HG02938 (cell line): Measurements from ENCODE around the gene TENM4.

Experiments
- ATAC-seq: cut with Tn5 transposase; IDR thresholded peaks from one replicate; pipeline ENCODE4 v1.9.1; 2021; ENCODE audit warnings: mild to moderate bottlenecking, moderate library complexity; ENCODE audit not compliant: unreplicated experiment

The TENM4 gene

GRCh38 chr11:79042824-79043223, 398.0 kb downstream of the TENM4 start:
- no peak for ATAC-seq

DNA sequence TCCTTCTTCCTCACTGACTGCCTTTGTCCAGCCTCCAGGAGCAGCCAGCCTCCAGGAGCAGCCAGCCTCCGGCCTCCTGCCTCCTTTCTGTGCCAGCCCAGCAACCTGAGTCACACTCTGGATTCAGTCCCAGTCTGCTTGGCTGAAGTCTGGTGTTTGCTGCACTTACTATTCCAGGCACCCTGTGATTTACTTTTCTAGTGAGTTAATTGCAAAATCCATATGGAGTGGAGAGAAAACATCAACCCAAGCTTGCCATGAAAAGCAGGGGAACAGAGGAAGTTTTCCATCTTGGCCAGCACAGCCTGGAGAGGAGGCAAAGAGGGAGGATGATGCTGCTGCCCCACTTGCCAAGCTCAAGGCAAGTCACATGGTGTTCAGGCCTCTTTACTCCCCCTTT, 400.5 kb downstream of the TENM4 start:
- no peak for ATAC-seq

DNA sequence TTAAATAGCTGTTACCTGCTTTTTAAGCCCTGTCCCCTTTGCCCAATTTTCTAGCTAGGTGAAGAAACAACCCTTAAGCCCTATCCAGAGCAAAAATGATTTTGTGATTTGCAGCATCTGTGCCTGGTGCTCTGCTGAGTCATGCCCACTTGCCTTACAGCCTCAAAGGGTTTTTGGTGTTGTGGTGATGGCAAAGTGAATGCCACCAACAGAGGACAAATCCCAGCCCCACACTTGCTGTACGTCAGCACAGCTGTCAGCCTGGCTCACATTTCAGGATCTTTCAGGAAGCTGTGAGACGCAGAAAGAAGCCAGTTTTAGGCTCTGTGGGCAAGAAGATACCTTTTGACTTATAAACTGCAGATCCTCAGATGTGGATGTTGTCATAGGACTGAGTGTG, 401.7 kb downstream of the TENM4 start:
- ATAC-seq = no peak

DNA sequence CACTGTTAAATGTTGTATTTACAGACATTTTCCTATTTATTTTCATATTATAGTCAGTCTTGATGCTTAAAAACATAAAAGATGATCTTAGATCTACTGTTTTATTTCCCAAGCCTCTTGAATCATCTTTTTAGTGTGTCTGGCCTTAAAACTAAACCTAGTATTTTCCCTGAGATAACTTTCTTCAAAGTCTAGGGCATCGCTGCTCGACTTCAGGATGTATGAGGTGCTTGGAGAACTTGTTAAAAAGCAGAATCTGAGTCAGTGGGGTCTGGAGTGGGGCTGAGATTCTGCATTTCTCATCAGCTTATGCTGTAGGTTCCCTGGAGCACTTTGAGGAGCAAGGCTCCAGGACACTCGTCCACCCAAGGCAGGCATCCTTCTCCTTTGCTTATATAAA, 404.9 kb downstream of the TENM4 start:
- no peak for ATAC-seq

- ATAC-seq = no peak
Measured at GRCh38 chr11:79033833-79034232, 407.0 kb downstream of the TENM4 start.

DNA sequence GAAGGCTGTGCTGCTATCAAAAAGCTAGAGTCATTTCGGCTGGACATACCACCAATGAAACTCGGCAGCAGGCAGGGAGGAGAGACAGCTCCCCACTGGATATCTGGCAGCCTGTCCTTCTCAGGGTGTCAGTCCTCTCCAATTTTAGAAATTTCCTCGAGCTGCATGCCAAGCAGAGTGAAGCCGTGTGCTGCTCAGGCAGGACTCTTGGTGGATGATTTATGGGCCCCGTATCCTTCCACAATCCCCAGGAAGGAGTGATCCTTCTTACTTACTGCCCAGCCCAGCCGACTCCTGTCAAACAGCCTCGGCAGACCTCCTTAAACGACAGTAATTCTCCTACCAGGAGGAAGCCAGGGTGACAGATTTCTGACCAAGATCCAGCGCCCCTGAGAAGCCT, 410.4 kb downstream of the TENM4 start:
- no peak for ATAC-seq

- ATAC-seq = no peak
Measured at GRCh38 chr11:79028225-79028624, 412.6 kb downstream of the TENM4 start.

DNA sequence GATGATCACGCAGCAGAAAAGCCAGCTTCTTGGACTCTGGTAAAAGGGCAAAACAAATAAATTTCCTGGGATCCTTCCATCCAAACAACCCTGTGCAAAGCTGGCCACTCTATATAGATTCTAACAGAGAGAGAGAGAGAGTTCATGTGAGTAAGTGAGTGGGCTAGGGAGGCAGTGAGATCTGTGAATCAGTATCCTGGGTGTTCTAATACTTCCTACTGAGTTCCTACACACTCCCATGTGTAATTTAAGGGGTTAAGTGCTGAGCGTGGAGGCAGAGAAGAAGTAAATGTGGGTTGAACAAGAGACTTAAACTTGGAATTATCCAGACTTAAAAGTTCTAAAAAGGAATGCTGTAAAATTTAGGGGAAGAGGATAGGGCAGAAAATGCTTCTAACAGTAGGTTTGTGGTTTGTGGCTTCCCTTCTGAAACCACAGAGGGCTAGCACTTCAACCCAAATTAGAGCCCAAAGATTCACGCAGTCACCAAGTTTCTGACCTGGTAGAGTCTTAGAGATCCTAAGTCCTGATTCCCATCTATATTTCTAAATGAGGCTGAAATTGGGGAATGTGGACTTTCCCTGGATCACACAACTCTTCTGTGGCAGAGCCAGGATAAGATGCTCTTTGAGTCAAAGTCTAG, 413.9 kb downstream of the TENM4 start:
- peak; percentile 57 for ATAC-seq

DNA sequence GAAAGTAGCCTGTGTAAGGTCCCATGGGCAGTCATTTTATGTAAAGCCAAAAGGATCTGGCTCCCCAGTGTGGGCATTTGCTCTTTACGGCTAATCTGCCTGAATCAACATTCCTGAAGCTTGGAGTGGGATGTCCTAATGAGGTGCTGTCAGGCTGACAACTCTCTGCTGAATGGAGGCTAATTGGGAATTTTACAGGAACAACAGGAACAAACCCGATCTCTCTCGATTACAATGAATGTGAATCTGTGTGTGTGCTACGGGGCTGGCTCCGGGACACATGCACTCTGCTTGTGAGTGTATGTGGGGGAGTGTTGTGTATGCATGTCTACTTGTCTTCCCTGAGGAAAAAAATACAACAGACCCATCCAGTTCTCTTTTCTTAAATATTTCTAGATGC, 415.2 kb downstream of the TENM4 start:
- ATAC-seq = no peak

DNA sequence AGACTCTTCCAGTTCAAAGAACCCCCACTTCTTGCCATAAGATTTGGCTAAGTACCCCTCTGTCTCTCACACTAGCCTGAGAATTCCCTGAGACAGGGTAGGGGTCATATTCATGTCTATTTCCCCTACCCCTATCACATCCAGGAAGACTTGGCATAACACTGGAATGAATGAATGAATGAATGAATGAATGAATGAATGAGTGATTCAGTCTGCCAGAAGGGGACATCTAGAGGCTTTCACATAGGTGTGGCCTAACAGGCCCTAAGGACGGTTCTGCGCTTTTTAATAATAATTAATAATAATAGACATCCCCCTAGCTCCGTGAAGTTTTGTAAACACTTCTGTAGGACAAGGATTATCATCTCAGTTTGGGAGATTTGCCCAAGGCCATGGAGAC, 415.7 kb downstream of the TENM4 start:
- no peak for ATAC-seq

- ATAC-seq = no peak
Measured at GRCh38 chr11:79022265-79022664, 418.6 kb downstream of the TENM4 start.

GRCh38 chr11:79021601-79022000, 419.2 kb downstream of the TENM4 start:
- ATAC-seq = no peak

DNA sequence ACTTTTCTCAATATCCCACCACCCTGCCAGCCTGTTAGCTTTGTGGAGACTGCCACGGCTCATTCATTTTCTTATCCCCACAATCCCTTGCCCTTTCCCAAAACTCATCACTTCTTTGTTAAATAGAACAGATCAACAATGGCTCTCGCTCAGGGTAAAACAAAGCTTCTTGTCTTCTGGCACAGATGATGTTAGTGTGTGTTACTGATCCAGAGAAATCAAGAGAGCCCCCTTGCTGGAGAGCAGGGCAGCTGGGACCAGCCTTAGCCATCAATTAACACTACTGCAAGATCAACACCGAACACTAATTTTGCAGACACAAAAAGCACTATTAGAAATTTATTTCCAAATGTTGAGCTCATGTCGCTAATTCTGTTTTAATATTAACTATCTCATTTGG, 420.9 kb downstream of the TENM4 start:
- ATAC-seq = no peak

- ATAC-seq = no peak
Measured at GRCh38 chr11:79019277-79019676, 421.6 kb downstream of the TENM4 start.

DNA sequence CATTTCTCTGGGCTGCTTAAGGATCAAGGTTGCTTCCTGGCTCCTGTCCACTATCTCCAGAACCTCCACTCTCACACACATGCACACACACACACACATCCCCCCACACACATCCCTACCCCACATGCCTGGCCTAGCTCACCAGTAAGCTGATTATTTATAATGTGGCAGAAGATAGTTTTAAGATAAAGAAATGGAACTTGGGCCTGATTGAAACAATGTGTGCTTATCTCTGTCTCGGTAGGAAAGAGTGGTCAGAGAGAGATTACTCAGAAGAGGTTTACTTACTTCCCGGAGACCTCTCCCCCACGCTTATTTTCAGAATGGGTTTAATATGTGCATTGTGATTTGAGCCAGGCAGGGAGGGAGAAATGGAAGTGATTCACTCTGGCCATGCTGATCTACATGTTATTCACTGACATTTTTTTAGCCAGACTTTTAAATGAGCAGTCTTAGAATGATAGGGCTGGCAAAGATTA, 422.4 kb downstream of the TENM4 start:
- ATAC-seq = no peak

GRCh38 chr11:79017811-79018210, 423.0 kb downstream of the TENM4 start:
- no peak for ATAC-seq

DNA sequence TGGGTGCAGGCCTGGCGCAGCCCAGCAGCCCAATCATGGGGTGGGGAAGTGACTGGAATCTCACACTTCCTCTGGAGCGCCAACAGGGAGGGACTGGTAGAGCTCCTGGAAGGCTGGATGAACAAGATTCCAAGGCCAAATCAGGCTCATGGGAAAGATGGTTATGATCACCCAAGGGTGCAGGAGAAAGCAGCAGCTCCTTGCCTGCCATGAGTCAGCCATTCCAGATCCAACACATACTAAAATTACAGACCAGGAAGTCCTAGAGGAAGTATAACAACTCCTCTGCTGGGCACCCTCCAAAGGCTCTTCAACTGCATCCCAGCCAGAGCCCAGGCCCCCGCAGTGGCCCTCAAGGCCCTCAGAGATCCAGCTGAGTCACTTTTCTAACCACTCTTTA, 427.3 kb downstream of the TENM4 start:
- no peak for ATAC-seq

DNA sequence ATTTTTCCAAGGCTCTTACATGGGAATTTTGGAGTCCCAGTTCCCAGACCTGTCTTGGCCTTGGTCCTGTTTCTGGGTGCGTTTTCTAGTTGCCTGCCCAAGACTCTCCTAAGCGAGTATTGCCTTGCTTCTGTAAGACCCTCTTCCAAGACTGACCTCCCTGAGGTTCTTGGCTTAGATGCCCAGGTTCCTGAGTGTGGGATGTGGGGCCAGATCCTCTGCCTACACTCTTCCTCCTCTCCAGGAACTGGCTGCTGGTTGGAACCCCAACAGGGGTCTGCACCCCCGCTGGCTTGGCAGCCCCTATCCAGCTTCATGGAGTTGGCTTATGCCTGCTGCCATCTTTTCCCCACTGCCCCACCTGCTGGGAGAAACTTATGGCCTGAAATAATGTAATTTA, 429.5 kb downstream of the TENM4 start:
- ATAC-seq = no peak

- ATAC-seq = no peak
Measured at GRCh38 chr11:79007771-79008402, 432.9 kb downstream of the TENM4 start.

GRCh38 chr11:79006854-79007253, 434.0 kb downstream of the TENM4 start:
- no peak for ATAC-seq

DNA sequence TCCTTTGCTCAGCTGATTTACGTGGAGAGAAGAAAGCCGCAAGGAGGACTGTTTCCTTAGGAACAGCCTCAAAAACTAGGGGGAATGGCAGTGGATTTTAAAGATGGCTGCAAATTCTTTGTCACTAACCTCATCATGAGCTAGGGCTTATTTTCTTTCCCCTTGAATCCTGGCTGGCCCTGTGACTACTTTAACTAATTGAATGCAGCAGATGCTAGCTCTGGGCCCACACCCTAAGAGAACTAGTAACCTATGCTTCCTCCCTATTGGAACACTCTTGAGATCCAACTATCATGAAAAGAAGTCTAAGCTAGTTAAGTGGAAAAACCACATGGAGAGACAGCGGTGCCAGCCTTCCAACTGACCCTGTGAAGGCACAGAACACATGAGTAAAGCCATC, 444.8 kb downstream of the TENM4 start:
- no peak for ATAC-seq

DNA sequence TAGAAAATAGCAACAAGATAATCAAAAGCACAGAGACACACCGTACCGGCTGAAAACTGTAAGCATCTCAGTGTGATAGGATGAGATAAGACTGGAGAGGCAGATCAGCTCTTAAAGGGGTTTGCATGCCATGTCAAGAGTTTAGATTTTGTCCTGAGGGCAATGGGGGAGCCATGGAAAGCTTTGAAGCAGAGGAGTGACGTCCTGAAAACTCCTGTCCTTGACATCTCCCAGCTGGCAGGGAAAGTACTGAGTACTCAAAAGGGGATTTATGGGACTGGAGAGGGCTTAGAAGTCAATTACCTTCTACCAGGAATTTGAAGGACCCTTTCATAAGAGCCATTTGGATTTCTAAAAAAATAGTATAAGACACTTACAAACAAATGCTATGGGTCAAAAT, 445.7 kb downstream of the TENM4 start:
- no peak for ATAC-seq
